Lower lobe of right lung (tissue), 2 donors: ENCODE results near the gene RMC1. TPM values are rescaled to one million over a fixed set of nuclear protein-coding genes. Genes with fewer than 3 reads are reported as not detected.
"Not testable (repeated sequence)": the region's sequence is repeated elsewhere in the genome, so short reads cannot be mapped to it uniquely, and the experiment has no call there.

ENCODE experiments used
- ATAC-seq, 2 donors: fragments of 200-7000 bp; cut with Tn5 transposase; one replicate each; pipeline ENCODE4 v1.9.1; 2020 to 2022; ENCODE audit warnings: mild to moderate bottlenecking in 2 of 2, moderate library complexity in 2 of 2
- DNase-seq: peaks from one replicate; pipeline ENCODE4 v3.0.0-alpha.2; 2020
- H3K27ac ChIP-seq: fragments of 200-600 bp; one replicate; pipeline ENCODE4 v1.8.0; 2022
- H3K27me3 ChIP-seq: fragments of 200-600 bp; one replicate; pipeline ENCODE4 v1.8.0; 2022; ENCODE audit warnings: low read depth
- H3K36me3 ChIP-seq: fragments of 200-600 bp; one replicate; pipeline ENCODE4 v1.8.0; 2022; ENCODE audit warnings: mild to moderate bottlenecking
- H3K4me1 ChIP-seq: fragments of 200-600 bp; one replicate; pipeline ENCODE4 v1.8.0; 2022
- H3K4me3 ChIP-seq: fragments of 200-600 bp; one replicate; pipeline ENCODE4 v1.8.0; 2022; ENCODE audit warnings: mild to moderate bottlenecking
- H3K9me3 ChIP-seq: fragments of 200-600 bp; one replicate; pipeline ENCODE4 v1.8.0; 2022
- intact Hi-C: fragments of 100-400 bp; cut with DNase I; formaldehyde crosslinking; loops from one replicate; pipeline ENCODE4 v1.11.0; 2022
- total RNA-seq: library from RNA; stranded (reverse); fragmentation: NEBNext Ultra II Directional; extraction: Animal tissue kit (Norgen Biotek cat#: 25700); gene quantifications from one replicate; pipeline ENCODE4 v1.2.1, GENCODE V29; 2021
- TF ChIP-seq, protein P1 (sequence below): fragments of 200-600 bp; IDR thresholded peaks from one replicate; pipeline ENCODE4 v1.8.0; 2022; ENCODE audit warnings: antibody characterized with exemption, mild to moderate bottlenecking
- donor health status: DM: no; HTN: yes; CAD: no; lungs with severe emphysema.

RMC1 gene
- total RNA-seq, 1 donor from 2014 or later: 34.2 TPM

DNA sequence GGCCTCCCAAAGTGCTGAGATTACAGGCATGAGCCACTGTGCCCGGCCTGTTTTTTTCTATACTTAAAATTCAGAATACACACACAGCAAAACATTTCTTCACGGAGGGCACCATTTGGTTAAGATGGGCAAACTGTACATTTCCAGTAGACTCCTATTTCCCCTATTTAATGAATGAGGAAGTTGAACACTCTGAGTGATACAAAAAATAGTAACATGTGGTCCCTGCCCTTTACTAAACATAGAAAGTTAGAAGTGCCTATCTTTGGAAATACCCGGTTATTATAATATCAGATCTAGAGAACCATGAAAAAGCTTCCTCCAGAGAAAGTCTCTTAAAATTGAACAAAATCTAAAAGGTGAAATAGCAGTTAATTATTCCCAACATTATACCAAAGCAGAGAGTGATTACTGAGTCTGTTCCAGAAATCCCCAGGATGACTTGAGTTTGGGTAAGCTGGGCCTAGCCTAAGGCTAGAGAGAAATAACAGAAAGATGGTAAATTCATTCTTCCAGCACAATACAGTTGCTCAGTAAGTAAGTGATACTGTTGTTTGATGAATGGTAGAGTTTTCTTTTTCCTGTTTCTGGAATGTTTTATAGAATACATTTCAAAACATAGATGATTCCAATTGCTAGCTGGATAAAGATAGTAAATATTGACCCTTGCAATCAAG lies 23.3 kb upstream of the RMC1 start:
- Histone ChIP-seq H3K27me3 (no peaks in the 10 kb centered on the region), H3K9me3 (no peaks in the 10 kb centered on the region), H3K4me3 (no peak overlapping the region), H3K4me1 (no peaks in the 10 kb centered on the region), H3K36me3 (peaks cover 84% of the 10 kb centered on the region), H3K27ac (no peak overlapping the region)
- intact Hi-C loops: no loop called here
- no peak for DNase-seq
- peak in 1 of 2 donors; percentile 39 for ATAC-seq
- TF ChIP-seq, protein P1, sequence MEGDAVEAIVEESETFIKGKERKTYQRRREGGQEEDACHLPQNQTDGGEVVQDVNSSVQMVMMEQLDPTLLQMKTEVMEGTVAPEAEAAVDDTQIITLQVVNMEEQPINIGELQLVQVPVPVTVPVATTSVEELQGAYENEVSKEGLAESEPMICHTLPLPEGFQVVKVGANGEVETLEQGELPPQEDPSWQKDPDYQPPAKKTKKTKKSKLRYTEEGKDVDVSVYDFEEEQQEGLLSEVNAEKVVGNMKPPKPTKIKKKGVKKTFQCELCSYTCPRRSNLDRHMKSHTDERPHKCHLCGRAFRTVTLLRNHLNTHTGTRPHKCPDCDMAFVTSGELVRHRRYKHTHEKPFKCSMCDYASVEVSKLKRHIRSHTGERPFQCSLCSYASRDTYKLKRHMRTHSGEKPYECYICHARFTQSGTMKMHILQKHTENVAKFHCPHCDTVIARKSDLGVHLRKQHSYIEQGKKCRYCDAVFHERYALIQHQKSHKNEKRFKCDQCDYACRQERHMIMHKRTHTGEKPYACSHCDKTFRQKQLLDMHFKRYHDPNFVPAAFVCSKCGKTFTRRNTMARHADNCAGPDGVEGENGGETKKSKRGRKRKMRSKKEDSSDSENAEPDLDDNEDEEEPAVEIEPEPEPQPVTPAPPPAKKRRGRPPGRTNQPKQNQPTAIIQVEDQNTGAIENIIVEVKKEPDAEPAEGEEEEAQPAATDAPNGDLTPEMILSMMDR: no peak

DNA sequence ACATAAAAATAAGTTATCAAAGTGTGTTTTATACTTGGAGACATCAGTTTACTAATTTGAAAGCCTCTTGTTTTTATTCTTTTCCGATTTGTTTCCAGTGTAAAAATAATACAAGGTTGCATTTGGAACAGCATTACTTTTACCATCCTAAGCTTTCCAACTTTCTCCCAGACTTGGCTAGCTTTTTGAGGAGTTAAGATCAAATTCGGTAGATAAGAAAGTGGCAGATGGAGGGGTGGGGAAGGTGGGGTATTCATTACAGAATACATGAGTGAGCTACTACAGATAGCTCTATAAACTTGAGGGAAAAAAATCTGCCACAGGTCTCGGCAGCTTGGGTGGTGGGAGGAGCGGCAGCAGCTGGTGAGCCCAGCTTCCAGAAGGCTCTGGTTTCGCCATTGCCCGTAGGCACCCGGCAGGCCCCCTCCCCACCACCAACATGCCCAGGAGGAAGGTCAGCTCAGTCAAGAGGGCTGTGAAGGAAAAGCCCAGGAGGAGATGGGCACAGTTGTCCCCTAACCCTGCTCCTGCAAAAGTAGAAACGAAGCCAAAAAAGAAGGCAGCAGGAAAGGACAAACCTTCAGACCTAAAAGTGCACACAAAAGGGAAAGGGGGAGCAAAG lies 18.6 kb upstream of the RMC1 start:
- ATAC-seq: no peak
- TF ChIP-seq, protein P1: no peak
- no peaks in the 10 kb centered on the region for H3K9me3 ChIP-seq
- no peak overlapping the region for H3K4me3 ChIP-seq
- peaks cover 37% of the 10 kb centered on the region for H3K36me3 ChIP-seq
- peaks cover 13% of the 10 kb centered on the region for H3K4me1 ChIP-seq
- DNase-seq: no peak
- no peak overlapping the region for H3K27ac ChIP-seq
- intact Hi-C loops: no loop called here
- H3K27me3 ChIP-seq: no peaks in the 10 kb centered on the region

DNA sequence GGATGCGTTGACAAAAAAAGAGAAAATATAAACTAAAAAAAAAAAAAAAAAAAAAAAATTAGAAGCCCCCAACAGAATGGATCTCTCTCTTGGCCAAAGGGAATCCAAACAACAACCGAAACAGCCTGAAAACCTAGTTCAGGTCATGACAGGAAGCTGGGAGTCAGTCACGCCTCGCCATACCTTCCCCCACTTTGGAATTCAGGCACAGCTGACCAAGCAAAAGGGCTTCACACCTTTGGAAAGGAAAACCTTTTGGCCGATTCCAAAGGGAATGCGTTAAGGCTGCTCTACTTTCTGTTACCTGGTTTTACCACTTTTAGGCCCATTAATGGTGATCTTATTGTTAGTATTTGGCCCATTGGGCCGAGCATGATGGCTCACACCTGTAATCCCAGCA lies 17.9 kb upstream of the RMC1 start:
- intact Hi-C loops: no loop called here
- TF ChIP-seq, protein P1: no peak
- no peak overlapping the region for H3K27ac ChIP-seq
- no peak overlapping the region for H3K4me3 ChIP-seq
- peaks cover 31% of the 10 kb centered on the region for H3K36me3 ChIP-seq
- no peak for DNase-seq
- peaks cover 13% of the 10 kb centered on the region for H3K4me1 ChIP-seq
- no peak for ATAC-seq
- H3K9me3 ChIP-seq: no peaks in the 10 kb centered on the region
- no peaks in the 10 kb centered on the region for H3K27me3 ChIP-seq

DNA sequence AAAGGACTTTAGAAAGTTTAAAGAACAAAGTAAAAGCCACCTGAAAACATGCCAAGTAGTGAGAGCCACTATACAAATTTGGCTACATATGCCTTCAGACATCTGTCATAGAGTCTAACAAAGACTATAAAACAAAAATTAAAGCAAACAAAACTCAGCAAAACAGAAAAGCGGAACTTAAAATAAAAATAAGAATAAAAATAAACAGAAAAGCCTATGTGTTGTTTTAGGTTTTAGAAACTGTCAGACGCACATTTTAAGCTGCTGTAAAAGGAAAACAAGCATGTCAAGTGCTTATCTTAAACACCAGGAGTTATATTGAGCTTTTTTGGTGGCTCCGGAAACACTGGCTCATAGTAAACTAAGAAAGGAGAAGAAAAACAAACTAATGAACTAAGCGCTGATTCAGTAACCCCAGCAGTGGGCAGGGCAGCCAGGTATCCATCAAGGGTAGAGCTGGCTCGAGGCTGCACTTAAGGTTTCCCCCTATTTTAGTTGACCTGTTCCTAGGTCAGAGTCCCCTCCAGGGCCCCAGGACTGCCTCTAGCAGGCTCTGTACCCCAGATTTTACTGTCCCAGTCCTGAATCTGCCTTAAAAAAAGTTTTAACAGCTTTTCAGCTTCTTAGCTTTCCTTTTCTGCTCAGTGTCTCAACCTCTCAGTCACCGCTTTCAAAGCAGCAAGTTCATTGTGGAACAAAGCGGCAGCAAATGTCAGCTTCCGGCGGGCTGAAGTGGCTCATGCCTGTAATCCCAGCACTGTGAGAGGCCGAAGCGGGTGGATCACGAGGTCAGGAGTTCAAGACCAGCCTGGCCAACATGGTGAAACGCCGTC lies 15.4 kb upstream of the RMC1 start:
- ATAC-seq: peak; percentile 74 to 83
- TF ChIP-seq, protein P1: no peak
- H3K4me1 ChIP-seq: peaks cover 13% of the 10 kb centered on the region
- no peaks in the 10 kb centered on the region for H3K27me3 ChIP-seq
- H3K4me3 ChIP-seq: peak overlapping the region; percentile 31
- no peaks in the 10 kb centered on the region for H3K9me3 ChIP-seq
- peak overlapping the region; percentile 72 for H3K27ac ChIP-seq
- intact Hi-C loops: no loop called here
- DNase-seq: peak; percentile 70
- H3K36me3 ChIP-seq: peaks cover 5% of the 10 kb centered on the region

DNA sequence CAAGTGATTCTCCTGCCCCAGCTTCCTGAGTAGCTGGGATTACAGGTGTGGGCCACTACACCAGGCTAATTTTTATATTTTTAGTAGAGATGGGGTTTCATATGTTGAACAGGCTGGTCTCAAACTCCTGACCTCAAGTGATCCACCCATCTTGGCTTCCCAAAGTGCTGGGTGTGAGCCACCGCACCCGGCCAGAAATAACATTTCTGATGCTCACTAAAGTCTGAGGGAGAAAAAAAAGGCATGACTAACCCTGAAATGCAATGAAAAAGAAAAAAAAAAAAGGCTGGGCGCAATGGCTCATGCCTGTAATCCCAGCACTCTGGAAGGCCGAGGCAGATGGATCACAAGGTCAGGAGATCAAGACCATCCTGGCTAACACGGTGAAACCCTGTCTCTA lies 13.7 kb upstream of the RMC1 start:
- H3K27ac ChIP-seq, ATAC-seq, H3K36me3 ChIP-seq, H3K4me3 ChIP-seq, intact Hi-C loops, DNase-seq, H3K27me3 ChIP-seq, H3K9me3 ChIP-seq: not testable (repeated sequence)
- H3K4me1 ChIP-seq: peaks cover 13% of the 10 kb centered on the region
